ENCODE measurements around the gene NKX1-1.

NKX1-1 gene

DNA sequence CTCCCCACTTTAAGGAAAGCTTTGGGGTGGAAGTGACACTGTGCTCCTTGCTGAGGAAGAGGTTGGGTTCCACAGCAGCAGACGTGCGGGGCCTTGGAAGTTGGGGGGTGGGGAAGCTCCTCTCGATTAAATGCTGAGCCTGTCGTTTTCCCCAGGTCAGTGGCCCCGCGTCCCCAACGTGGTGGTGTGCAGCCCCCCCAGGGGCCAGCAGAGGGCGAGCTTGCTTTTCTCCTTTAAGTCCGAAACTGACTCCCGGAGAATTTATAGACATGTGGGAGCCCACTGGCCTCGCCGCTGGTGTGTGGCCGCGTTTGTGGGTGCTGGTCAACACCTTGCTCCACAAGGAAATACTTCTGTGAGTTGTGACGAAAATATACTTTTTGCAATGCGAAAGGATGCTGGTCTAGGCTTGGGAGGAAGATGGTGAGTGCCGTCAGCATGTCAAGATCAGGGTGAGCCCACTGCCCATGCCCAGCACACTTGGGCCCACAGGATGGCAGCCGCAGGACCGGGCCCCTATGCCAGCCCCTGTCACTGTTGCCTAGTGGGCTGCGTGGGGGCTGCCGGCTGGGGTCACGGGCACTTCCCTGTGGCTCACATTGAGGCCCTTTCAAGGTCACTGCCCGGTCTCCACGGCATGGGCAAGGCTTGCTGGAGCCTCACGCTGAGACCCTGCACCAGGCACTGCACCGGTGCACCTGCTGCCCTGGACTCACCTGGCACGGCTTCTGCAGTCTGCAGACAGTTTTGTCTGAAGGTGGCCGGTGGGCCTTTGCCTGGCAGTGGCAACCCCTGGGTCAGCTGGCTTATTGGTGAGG, 49.9 kb downstream of the NKX1-1 start:
- DNase-seq = no peak

GRCh38 chr4:1355378-1355777, 50.9 kb downstream of the NKX1-1 start:
- DNase-seq = no peak

- no peak for DNase-seq
Observed at GRCh38 chr4:1354983-1355275, 51.3 kb downstream of the NKX1-1 start.

GRCh38 chr4:1354136-1354982, 51.9 kb downstream of the NKX1-1 start:
- no peak for DNase-seq

DNA sequence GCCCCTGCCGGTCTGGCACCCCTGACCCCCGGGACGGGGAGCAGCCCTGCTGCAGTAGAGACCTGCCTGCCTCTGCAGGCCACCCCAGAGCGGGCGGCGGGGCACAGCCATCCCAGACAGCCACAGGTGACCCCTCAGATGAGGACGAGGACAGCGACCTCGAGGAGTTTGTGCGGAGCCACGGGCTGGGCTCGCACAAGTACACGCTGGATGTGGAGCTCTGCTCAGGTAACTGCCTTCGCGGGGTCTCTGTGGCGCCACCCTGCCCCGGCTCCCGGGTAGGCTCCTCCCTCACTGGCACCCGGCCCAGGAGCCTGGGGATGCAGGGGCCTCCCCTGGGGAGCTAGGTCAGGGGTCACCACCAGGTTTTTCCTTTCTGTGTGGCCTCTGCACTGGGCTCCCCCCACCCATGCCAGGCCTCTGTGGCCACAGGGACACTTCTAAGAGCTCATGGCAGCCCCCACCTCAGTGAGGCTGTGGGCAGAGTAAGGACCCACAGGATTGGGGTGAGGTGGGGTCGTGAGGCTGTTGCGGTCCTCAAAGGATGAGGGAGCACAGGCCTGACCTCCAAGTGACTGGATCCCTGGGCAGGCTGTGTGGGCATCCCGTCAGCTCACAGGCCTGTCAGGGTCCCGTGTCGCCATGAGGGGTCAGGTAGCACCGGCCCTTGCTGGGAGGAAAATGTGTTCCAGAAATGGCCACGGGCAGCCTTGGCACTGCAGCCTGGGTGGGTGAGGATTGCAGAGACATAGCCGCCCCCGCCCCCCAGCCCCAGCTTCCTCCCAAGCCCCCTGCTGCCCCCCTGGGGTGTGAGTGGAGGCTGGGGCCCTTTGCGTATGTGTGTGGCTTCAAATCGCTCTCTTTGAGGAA, 52.8 kb downstream of the NKX1-1 start:
- DNase-seq = no peak
